GM23338 (cell line): ENCODE measurements around the gene WWOX. TPM values are rescaled to one million over a fixed set of nuclear protein-coding genes. Genes with fewer than 3 reads are reported as not detected.

Experiments used
- ATAC-seq: fragments of 200-7000 bp; cut with Tn5 transposase; 3 replicates; pipeline ENCODE4 v1.9.1; 2020
- DNase-seq: peaks from one replicate; pipeline ENCODE4 v3.0.0-alpha.2; 2015; ENCODE audit warnings: low spot score
- H2AFZ ChIP-seq: fragments of 200-600 bp; sonication (generic); 2 replicates; pipeline ENCODE4 v1.8.0; 2016; ENCODE audit warnings: antibody characterized with exemption, mild to moderate bottlenecking, moderate library complexity
- H3F3A ChIP-seq: fragments of 200-600 bp; sonication (generic); replicated peaks from 2 replicates; pipeline ENCODE4 v1.8.0; 2017; ENCODE audit warnings: antibody characterized with exemption, mixed run types, low read depth
- H3K27ac ChIP-seq: fragments of 200-600 bp; sonication (generic); 2 replicates; pipeline ENCODE4 v1.6.1; 2016; ENCODE audit warnings: low read depth
- H3K27me3 ChIP-seq: fragments of 200-600 bp; sonication (generic); 2 replicates; pipeline ENCODE4 v1.8.0; 2016; ENCODE audit warnings: mild to moderate bottlenecking, mixed run types, moderate library complexity; ENCODE audit not compliant: insufficient read depth
- H3K36me3 ChIP-seq: fragments of 200-600 bp; sonication (generic); 2 replicates; pipeline ENCODE4 v1.8.0; 2016; ENCODE audit warnings: mild to moderate bottlenecking; ENCODE audit not compliant: insufficient read depth
- H3K4me1 ChIP-seq: fragments of 200-600 bp; sonication (generic); 2 replicates; pipeline ENCODE4 v1.8.0; 2016; ENCODE audit warnings: mild to moderate bottlenecking, moderate library complexity; ENCODE audit not compliant: insufficient read depth
- H3K4me2 ChIP-seq: fragments of 200-600 bp; sonication (generic); 2 replicates; pipeline ENCODE4 v1.7.1; 2017; ENCODE audit warnings: mixed run types
- H3K4me3 ChIP-seq: fragments of 200-600 bp; sonication (generic); 2 replicates; pipeline ENCODE4 v1.6.1; 2016; ENCODE audit warnings: mixed run types
- H3K79me2 ChIP-seq: fragments of 200-600 bp; sonication (generic); replicated peaks from 2 replicates; pipeline ENCODE4 v1.8.0; 2017; ENCODE audit warnings: mild to moderate bottlenecking; ENCODE audit not compliant: insufficient read depth
- H3K9me2 ChIP-seq: fragments of 200-600 bp; sonication (generic); 2 replicates; pipeline ENCODE4 v1.8.0; 2017; ENCODE audit not compliant: insufficient read depth
- H4K20me1 ChIP-seq: fragments of 200-600 bp; sonication (generic); replicated peaks from 2 replicates; pipeline ENCODE4 v1.8.0; 2017; ENCODE audit warnings: mild to moderate bottlenecking; ENCODE audit not compliant: insufficient read depth
- H3K27ac Mint-ChIP-seq: 2 replicates; pipeline ENCODE4 v1.8.0; 2020; ENCODE audit warnings: inconsistent platforms, mild to moderate bottlenecking, moderate library complexity, mixed read lengths
- H3K27me3 Mint-ChIP-seq: 3 replicates; pipeline ENCODE4 v1.8.0; 2022; ENCODE audit warnings: low read depth, mild to moderate bottlenecking, moderate library complexity, mixed read lengths, inconsistent platforms; ENCODE audit not compliant: insufficient read depth, poor library complexity
- H3K36me3 Mint-ChIP-seq: 3 replicates; pipeline ENCODE4 v1.8.0; 2021; ENCODE audit warnings: low read depth, mild to moderate bottlenecking, inconsistent platforms, moderate library complexity, mixed read lengths
- H3K4me1 Mint-ChIP-seq: 3 replicates; pipeline ENCODE4 v1.8.0; 2020; ENCODE audit warnings: mild to moderate bottlenecking, inconsistent platforms, mixed read lengths
- H3K4me3 Mint-ChIP-seq: 3 replicates; pipeline ENCODE4 v1.8.0; 2021; ENCODE audit warnings: moderate library complexity, mild to moderate bottlenecking, inconsistent platforms, mixed read lengths
- H3K9me3 Mint-ChIP-seq: 3 replicates; pipeline ENCODE4 v1.8.0; 2020; ENCODE audit warnings: moderate library complexity, mild to moderate bottlenecking, inconsistent platforms, mixed read lengths
- CREB1 ChIP-seq: fragments of 250-450 bp; sonication (Bioruptor Pico); IDR thresholded peaks from 2 replicates; pipeline ENCODE4 v1.5.0; 2020; ENCODE audit warnings: low read depth, mild to moderate bottlenecking, moderate library complexity
- EZH2 ChIP-seq: fragments of 200-600 bp; sonication (generic); IDR thresholded peaks from one replicate; pipeline ENCODE4 v1.8.0; 2017; ENCODE audit warnings: antibody characterized with exemption, mild to moderate bottlenecking, low read depth; ENCODE audit not compliant: unreplicated experiment
- EZH2phosphoT487 ChIP-seq: fragments of 200-600 bp; sonication (generic); IDR thresholded peaks from one replicate; pipeline ENCODE4 v1.8.1; 2018; ENCODE audit warnings: antibody characterized with exemption; ENCODE audit not compliant: unreplicated experiment
- JUNB ChIP-seq: IDR thresholded peaks from one replicate; pipeline ENCODE4 v1.6.1; 2016; ENCODE audit warnings: antibody characterized with exemption; ENCODE audit not compliant: unreplicated experiment
- NANOG ChIP-seq: IDR thresholded peaks from 2 replicates; pipeline ENCODE4 v1.6.1; 2016; ENCODE audit warnings: antibody characterized with exemption, borderline replicate concordance
- POLR2AphosphoS5 ChIP-seq: IDR thresholded peaks from 2 replicates; pipeline ENCODE4 v1.6.1; 2016; ENCODE audit warnings: antibody characterized with exemption, low read depth
- STAT1 ChIP-seq: IDR thresholded peaks from one replicate; pipeline ENCODE4 v1.6.1; 2016; ENCODE audit warnings: antibody characterized with exemption; ENCODE audit not compliant: unreplicated experiment
- ZNF114 ChIP-seq: fragments of 250-450 bp; sonication (Bioruptor Pico); IDR thresholded peaks from 2 replicates; pipeline ENCODE4 v1.5.0; 2020; ENCODE audit warnings: mild to moderate bottlenecking, moderate library complexity
- ZNF331 ChIP-seq: fragments of 250-450 bp; sonication (Bioruptor Pico); IDR thresholded peaks from 2 replicates; pipeline ENCODE4 v1.5.0; 2020; ENCODE audit warnings: low read depth, mild to moderate bottlenecking, moderate library complexity
- polyA plus RNA-seq: library from polyadenylated mRNA; unstranded; fragments of >200 nt; fragmentation: Nextera tagmentation; extraction: Ambion mirVana; gene quantifications from 2 replicates; pipeline ENCODE4 v1.2.1, GENCODE V29; 2016
- total RNA-seq: library from RNA; depleted of rRNA; stranded (reverse); fragments of >200 nt; shearing (Covaris generic); gene quantifications from 2 replicates; pipeline ENCODE4 v1.2.3, GENCODE V29; 2014
- TF ChIP-seq, protein P1 (sequence below), 2 experiments: fragments of 200-600 bp in 1 of 2; sonication (generic) in 1 of 2; conservative IDR thresholded peaks; 2 replicates each; pipeline versions ENCODE4 v1.5.1 to v1.6.1; 2016 to 2017; ENCODE audit warnings: antibody characterized with exemption in 2 of 2, low read depth in 2 of 2, mild to moderate bottlenecking in 2 of 2, moderate library complexity in 1 of 2
- TF ChIP-seq, protein P2 (sequence below): fragments of 250-450 bp; sonication (Bioruptor Pico); IDR thresholded peaks from 2 replicates; pipeline ENCODE4 v1.5.0; 2020; ENCODE audit warnings: mild to moderate bottlenecking, moderate library complexity
- TF ChIP-seq, protein P3 (sequence below): IDR thresholded peaks from 2 replicates; pipeline ENCODE4 v1.6.1; 2016; ENCODE audit warnings: antibody characterized with exemption
- TF ChIP-seq, protein P4 (sequence below): IDR thresholded peaks from one replicate; pipeline ENCODE4 v1.6.1; 2018; ENCODE audit warnings: antibody characterized with exemption; ENCODE audit not compliant: unreplicated experiment

Gene WWOX
- total and polyA plus RNA-seq, 2 experiments from 2014 or later: 10.0 to 19.3 TPM

DNA sequence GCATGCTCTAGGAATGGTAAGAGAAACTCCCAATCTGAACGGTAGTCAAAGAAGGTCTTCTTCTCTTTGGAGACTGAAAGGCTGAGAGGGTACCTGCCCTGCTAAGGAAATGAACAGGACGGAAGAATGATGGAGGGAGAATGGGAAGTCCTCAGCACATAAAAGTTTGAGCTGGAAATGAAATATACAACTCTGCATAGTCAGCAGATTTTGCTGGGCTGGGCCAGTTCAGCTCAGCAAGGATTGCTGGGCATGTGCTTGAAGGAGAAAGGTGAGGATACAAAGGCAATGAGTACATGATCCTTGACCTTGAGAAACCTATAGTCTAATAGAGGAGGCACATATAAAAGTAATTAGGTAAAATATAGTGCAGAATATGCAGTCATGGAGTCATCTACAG lies 831.8 kb downstream of the WWOX start:
- no peaks in the 10 kb centered on the region for H3K9me2 ChIP-seq
- H3K79me2 ChIP-seq: no peaks in the 10 kb centered on the region
- TF ChIP-seq POLR2AphosphoS5 (no peak), STAT1 (no peak), ZNF114 (CRISPR knock-in tag) (no peak), NANOG (no peak), ZNF331 (CRISPR knock-in tag) (no peak), CREB1 (no peak), JUNB (no peak), EZH2 (no peak), EZH2phosphoT487 (no peak)
- TF ChIP-seq, protein P1, sequence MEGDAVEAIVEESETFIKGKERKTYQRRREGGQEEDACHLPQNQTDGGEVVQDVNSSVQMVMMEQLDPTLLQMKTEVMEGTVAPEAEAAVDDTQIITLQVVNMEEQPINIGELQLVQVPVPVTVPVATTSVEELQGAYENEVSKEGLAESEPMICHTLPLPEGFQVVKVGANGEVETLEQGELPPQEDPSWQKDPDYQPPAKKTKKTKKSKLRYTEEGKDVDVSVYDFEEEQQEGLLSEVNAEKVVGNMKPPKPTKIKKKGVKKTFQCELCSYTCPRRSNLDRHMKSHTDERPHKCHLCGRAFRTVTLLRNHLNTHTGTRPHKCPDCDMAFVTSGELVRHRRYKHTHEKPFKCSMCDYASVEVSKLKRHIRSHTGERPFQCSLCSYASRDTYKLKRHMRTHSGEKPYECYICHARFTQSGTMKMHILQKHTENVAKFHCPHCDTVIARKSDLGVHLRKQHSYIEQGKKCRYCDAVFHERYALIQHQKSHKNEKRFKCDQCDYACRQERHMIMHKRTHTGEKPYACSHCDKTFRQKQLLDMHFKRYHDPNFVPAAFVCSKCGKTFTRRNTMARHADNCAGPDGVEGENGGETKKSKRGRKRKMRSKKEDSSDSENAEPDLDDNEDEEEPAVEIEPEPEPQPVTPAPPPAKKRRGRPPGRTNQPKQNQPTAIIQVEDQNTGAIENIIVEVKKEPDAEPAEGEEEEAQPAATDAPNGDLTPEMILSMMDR (conservative IDR thresholded peaks at IDR 0.05; ENCODE audit: low read depth in 2 of 2): no peak
- TF ChIP-seq, protein P2, sequence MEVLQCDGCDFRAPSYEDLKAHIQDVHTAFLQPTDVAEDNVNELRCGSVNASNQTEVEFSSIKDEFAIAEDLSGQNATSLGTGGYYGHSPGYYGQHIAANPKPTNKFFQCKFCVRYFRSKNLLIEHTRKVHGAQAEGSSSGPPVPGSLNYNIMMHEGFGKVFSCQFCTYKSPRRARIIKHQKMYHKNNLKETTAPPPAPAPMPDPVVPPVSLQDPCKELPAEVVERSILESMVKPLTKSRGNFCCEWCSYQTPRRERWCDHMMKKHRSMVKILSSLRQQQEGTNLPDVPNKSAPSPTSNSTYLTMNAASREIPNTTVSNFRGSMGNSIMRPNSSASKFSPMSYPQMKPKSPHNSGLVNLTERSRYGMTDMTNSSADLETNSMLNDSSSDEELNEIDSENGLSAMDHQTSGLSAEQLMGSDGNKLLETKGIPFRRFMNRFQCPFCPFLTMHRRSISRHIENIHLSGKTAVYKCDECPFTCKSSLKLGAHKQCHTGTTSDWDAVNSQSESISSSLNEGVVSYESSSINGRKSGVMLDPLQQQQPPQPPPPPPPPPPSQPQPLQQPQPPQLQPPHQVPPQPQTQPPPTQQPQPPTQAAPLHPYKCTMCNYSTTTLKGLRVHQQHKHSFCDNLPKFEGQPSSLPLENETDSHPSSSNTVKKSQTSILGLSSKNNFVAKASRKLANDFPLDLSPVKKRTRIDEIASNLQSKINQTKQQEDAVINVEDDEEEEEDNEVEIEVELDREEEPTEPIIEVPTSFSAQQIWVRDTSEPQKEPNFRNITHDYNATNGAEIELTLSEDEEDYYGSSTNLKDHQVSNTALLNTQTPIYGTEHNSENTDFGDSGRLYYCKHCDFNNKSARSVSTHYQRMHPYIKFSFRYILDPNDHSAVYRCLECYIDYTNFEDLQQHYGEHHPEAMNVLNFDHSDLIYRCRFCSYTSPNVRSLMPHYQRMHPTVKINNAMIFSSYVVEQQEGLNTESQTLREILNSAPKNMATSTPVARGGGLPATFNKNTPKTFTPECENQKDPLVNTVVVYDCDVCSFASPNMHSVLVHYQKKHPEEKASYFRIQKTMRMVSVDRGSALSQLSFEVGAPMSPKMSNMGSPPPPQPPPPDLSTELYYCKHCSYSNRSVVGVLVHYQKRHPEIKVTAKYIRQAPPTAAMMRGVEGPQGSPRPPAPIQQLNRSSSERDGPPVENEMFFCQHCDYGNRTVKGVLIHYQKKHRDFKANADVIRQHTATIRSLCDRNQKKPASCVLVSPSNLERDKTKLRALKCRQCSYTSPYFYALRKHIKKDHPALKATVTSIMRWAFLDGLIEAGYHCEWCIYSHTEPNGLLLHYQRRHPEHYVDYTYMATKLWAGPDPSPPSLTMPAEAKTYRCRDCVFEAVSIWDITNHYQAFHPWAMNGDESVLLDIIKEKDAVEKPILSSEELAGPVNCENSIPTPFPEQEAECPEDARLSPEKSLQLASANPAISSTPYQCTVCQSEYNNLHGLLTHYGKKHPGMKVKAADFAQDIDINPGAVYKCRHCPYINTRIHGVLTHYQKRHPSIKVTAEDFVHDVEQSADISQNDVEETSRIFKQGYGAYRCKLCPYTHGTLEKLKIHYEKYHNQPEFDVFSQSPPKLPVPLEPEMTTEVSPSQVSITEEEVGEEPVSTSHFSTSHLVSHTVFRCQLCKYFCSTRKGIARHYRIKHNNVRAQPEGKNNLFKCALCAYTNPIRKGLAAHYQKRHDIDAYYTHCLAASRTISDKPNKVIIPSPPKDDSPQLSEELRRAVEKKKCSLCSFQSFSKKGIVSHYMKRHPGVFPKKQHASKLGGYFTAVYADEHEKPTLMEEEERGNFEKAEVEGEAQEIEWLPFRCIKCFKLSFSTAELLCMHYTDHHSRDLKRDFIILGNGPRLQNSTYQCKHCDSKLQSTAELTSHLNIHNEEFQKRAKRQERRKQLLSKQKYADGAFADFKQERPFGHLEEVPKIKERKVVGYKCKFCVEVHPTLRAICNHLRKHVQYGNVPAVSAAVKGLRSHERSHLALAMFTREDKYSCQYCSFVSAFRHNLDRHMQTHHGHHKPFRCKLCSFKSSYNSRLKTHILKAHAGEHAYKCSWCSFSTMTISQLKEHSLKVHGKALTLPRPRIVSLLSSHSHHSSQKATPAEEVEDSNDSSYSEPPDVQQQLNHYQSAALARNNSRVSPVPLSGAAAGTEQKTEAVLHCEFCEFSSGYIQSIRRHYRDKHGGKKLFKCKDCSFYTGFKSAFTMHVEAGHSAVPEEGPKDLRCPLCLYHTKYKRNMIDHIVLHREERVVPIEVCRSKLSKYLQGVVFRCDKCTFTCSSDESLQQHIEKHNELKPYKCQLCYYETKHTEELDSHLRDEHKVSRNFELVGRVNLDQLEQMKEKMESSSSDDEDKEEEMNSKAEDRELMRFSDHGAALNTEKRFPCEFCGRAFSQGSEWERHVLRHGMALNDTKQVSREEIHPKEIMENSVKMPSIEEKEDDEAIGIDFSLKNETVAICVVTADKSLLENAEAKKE (CRISPR knock-in tag): no peak
- TF ChIP-seq, protein P3, sequence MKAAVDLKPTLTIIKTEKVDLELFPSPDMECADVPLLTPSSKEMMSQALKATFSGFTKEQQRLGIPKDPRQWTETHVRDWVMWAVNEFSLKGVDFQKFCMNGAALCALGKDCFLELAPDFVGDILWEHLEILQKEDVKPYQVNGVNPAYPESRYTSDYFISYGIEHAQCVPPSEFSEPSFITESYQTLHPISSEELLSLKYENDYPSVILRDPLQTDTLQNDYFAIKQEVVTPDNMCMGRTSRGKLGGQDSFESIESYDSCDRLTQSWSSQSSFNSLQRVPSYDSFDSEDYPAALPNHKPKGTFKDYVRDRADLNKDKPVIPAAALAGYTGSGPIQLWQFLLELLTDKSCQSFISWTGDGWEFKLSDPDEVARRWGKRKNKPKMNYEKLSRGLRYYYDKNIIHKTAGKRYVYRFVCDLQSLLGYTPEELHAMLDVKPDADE: no peak
- TF ChIP-seq, protein P4, sequence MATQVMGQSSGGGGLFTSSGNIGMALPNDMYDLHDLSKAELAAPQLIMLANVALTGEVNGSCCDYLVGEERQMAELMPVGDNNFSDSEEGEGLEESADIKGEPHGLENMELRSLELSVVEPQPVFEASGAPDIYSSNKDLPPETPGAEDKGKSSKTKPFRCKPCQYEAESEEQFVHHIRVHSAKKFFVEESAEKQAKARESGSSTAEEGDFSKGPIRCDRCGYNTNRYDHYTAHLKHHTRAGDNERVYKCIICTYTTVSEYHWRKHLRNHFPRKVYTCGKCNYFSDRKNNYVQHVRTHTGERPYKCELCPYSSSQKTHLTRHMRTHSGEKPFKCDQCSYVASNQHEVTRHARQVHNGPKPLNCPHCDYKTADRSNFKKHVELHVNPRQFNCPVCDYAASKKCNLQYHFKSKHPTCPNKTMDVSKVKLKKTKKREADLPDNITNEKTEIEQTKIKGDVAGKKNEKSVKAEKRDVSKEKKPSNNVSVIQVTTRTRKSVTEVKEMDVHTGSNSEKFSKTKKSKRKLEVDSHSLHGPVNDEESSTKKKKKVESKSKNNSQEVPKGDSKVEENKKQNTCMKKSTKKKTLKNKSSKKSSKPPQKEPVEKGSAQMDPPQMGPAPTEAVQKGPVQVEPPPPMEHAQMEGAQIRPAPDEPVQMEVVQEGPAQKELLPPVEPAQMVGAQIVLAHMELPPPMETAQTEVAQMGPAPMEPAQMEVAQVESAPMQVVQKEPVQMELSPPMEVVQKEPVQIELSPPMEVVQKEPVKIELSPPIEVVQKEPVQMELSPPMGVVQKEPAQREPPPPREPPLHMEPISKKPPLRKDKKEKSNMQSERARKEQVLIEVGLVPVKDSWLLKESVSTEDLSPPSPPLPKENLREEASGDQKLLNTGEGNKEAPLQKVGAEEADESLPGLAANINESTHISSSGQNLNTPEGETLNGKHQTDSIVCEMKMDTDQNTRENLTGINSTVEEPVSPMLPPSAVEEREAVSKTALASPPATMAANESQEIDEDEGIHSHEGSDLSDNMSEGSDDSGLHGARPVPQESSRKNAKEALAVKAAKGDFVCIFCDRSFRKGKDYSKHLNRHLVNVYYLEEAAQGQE: no peak
- no peaks in the 10 kb centered on the region for H3K27me3 ChIP-seq
- no peaks in the 10 kb centered on the region; the same call in 2 of the 3 replicates for H3K36me3 Mint-ChIP-seq
- H3K27ac Mint-ChIP-seq: no peak overlapping the region
- H3K4me3 ChIP-seq: no peak overlapping the region
- ATAC-seq (no peak), DNase-seq (no peak)
- H3K4me2 ChIP-seq: no peak overlapping the region
- no peaks in the 10 kb centered on the region for H3F3A ChIP-seq
- no peak overlapping the region for H3K4me3 Mint-ChIP-seq
- no peaks in the 10 kb centered on the region for H4K20me1 ChIP-seq
- H3K27me3 Mint-ChIP-seq: peaks cover 1% of the 10 kb centered on the region
- peaks cover 2% of the 10 kb centered on the region; the same call in 1 of the 3 replicates for H3K9me3 Mint-ChIP-seq
- H3K4me1 ChIP-seq: no peaks in the 10 kb centered on the region
- H3K36me3 ChIP-seq: no peaks in the 10 kb centered on the region
- H2AFZ ChIP-seq: no peak overlapping the region
- H3K27ac ChIP-seq: no peak overlapping the region
- H3K4me1 Mint-ChIP-seq: no peaks in the 10 kb centered on the region
